Amygdala (tissue), 56 donors: ENCODE results near the gene TTLL9.

ENCODE experiments used
- DNase-seq, 56 donors: peaks; one replicate each; lab custom pipeline; 2025; lab: John Stamatoyannopoulos, UW

Gene TTLL9

GRCh38 chr20:31877684-31878083 is 7.2 kb downstream of the TTLL9 start:
- no peak for DNase-seq

GRCh38 chr20:31879143-31879987 is 8.9 kb downstream of the TTLL9 start:
- peak; percentile 76 to 95 (median 88) for DNase-seq

GRCh38 chr20:31881945-31882344 is 11.5 kb downstream of the TTLL9 start:
- no peak for DNase-seq

DNA sequence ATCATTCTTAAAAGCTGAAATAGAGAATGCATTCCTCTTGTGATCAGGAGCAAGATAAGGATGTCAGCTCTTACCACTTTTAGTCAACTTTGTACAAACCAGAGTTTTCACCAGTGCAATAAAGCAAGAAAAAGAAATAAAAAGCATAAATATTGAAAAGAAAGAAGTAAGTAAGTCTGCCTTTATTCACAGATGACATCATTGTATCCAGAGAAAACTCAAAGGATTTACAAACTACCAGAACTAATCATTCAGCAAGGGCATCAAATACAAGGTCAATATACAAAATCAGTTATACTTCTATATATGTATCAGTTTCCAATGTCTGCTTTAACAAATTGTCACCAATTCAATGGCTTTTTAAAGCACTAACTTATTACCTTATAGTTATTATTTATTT is 13.4 kb downstream of the TTLL9 start:
- DNase-seq: no peak

DNA sequence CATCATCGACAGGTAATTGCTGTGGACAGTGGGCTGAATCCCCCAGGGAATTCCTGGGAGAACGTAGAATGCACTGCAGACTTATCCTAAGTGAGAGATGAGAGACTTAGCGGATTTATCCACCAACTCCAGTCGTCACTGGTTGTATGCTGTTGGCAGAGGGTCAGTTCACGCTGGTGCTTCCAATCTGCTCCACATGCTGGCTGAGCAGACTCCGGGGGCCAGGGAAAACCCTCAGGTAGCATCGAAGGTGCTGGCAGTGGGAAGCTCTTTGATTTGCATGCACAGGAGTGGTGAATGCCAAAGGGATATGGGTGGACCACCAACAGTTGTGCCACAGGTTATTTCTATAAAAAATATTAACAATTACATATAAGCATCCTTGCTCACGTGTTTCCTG is 20.2 kb downstream of the TTLL9 start:
- no peak for DNase-seq

DNA sequence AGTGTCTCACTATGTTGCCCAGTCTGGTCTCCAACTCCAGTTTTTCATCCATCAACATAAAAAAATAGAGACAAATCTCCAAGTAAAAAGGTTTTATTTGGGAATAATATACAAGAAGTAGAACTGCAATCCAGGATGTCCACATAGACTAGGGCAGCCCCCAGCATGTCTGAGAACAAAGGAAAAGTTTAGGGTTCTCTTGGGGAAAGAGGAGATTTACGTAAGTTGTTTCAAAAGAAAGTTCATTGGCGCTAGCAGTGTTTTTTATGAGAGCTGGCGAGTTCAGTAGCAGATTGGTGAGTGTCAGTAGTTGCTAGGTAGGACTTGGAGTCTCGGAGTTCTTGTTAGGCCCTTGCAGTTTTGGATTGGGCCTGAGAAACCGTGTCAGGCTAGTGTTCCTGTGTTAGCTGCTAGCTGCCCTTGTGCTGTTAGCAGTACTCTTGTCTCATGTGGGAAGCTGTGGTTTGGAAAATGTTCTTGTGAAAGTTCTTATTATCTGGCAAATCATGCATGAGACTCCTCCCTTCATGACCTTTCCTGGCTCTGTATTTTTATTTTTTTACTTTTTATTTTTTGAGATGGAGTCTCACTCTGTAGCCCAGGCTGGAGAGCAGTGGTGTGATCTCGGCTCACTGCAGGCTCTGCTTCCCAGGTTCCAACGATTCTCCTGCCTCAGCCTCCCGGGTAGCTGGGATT is 24.7 kb downstream of the TTLL9 start:
- DNase-seq: peak in 26 of 56 donors; percentile 2 to 58 (median 26)

DNA sequence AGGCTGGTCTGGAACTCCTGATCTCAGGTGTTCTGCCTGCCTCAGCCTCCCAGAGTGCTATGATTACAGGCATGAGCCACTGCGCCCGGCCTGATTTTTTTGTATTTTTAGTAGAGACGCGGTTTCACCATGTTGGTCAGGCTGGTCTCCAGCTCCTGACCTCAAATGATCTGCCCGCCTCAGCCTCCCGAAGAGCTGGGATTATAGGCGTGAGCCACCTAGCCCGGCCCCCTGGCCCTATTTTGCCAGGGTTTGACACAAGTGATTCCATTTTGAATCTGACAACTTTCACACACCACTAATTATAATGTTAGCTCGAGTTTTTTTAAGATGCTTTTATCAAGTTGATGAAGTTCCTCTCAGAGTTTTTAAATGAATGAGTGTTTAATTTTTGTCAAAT is 25.6 kb downstream of the TTLL9 start:
- DNase-seq: no peak

DNA sequence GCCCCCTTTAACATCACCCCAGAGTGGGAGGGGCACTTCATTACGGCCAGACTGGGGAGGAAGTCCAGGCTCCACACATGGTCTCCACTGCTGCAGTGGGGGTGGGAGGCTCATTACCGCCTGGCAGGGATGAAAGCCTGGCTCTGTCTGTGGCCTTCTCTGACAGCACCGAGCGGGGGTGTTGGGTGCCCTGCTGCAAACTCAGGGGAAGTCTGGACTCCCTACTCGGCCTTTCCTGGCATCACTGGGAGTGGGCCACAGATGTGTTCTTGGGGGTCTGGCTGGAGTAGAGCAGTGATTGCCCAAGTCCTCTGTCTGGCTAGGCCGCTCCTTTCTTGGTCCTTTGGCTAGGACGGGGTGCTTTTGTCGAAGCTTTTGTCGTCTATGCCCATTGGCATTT is 27.1 kb downstream of the TTLL9 start:
- peak in 6 of 56 donors; percentile 0 to 15 (median 8) for DNase-seq

- no peak for DNase-seq
Observed at GRCh38 chr20:31901615-31902014, 31.2 kb downstream of the TTLL9 start.

DNA sequence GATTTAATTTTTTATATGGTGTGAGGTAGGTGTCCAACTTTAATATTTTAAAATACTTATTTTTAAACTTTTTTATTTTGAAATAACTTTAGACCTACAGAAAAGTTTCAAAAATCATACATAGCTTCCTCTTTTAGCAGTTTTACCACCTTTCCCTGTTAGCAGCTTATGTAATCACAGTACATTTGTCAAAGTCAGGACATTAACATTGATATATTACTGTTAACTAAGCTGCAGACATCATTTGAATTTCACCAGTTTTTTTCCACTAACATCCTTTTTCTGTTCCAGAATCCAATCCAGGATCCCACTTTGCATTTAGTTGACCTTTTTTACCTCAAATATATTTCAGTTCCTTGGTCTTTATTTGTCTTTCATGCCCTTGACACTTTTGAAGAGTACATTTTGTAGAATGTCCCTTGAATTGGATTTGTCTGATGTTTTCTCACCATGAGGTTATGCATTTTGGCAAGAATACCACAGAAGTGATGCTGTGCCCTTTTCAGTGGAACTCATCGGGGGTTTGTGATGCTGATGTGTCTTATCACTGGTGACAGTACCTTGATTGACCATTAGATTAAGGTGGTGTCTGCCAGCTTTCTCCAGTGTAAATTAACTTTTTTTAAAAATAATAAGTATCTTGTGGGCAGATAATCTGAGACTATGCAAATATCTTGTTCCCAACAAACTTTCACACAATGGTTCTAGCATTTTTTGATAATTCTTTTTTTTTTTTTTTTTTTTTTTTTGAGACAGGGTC is 33.4 kb downstream of the TTLL9 start:
- DNase-seq: no peak

- DNase-seq: no peak
Observed at GRCh38 chr20:31906001-31906400, 35.6 kb downstream of the TTLL9 start.

GRCh38 chr20:31907046-31907445 is 36.6 kb downstream of the TTLL9 start:
- no peak for DNase-seq

DNA sequence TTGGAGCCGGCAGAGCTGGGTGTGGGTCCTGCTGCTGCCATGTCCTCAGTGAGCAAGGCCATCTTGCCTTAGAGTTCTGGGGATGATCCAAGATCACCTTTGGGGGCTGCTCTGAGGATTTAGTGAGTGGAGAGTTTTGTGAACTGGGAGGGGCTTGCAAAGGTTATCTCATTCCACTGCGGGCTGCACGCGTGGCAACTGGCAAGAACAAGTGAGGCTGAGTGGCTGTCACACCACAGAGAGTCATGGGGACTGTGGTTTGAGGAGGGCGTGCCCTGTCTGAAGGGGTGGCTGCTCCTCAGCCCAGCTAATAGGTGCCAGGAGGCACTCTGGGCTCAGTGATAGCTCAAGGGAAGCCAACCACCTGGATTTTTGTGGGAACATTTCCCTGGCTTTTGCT is 37.6 kb downstream of the TTLL9 start:
- DNase-seq: no peak

DNA sequence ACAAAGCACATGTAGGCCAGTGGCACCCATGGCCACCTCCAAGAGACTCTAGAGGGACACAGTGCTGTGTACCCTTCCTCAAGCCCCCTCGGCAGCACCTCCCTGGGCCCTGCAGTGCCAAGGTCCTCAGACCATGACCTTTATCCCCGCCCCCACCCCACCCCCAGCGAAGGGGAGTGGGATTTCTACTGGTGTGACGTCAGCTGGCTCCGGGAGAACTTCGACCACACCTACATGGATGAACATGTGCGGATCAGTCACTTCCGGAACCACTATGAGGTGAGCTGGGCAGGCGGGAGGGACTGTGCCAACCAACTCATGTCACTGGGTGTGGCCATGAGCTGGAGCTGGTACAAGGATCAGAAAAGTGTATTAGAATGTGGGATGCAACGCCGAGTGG is 38.0 kb downstream of the TTLL9 start:
- DNase-seq: no peak

- no peak for DNase-seq
Observed at GRCh38 chr20:31909253-31910070, 39.0 kb downstream of the TTLL9 start.

- no peak for DNase-seq
Observed at GRCh38 chr20:31910071-31910803, 39.8 kb downstream of the TTLL9 start.

- no peak for DNase-seq
Observed at GRCh38 chr20:31913431-31914157, 43.2 kb downstream of the TTLL9 start.

- DNase-seq: no peak
Observed at GRCh38 chr20:31914170-31914569, 43.7 kb downstream of the TTLL9 start.
